ENCODE results near the gene ZP4.
"Not testable (repeated sequence)": the region's sequence is repeated elsewhere in the genome, so short reads cannot be mapped to it uniquely, and the experiment has no call there.

The ZP4 gene

GRCh38 chr1:237875291-237875690 is 15.4 kb downstream of the ZP4 start:
- no peak for FAIRE-seq

DNA sequence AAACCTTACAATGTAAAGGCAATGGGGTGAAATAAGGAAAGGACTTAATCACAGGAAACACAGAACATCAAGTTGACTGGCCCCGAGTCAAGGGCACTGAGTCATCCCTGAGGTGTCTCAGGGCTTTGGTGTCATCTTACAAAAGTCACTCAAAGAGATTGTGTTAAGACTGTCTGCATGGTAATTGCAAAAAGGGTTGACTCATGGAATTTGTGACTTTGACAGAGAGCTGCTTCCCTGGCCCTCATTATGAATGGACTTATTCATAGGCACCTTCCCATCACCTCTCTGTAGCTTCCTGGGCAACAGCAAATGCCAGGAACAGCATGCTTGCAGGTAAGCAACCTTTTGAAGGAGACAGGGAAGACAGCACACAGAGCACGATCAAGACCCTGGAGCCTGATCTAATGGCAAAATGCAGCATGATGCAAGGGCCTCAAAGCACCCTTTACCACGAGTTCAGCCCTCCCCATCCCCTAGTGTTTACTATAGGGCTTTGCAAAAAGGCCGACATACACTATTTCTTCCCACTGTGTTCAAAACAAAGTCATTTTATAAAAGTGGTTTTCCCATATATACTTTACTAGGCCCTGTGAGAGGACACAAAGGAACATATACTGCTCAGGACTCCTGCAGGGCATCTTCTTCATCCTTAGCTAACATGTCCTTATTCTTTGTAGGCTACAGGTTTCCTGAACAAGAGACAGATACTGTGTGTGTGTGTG is 17.1 kb downstream of the ZP4 start:
- FAIRE-seq, result no peak

DNA sequence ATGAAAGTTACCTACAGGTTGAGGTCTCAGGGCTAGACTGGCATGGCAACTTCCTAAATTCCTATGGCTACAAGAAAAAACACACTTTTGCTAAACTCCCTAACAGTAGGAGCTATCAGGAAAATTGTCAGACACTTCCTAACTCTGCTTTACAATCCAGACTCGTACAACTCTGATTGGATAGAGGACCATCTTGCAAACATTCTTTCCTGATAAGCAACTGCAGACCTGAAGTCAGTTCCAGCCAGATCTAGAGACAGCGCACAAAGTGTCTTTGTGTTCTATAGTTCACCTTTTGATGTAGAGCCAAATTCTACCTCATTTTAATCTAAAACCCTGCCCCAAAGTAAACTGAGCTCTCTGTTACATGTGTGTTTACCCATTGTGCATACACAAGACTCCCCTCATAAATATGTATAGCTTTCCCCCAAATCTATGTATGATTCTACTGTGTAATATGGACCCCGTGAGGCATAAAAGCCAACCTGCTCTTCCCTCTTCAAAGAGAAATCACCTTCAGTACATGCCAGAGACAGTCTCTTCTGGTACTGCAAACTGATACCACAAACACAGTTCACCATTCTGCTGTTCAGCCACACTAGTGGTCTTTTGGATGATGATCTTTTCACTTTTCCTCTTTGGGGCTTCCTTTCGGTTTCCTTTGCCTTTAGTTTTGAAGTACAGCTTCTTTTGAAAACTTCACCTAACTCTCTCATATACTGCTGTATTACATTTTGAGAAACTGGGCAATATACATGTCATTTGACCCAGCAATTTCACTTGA is 21.7 kb downstream of the ZP4 start:
- no peak for FAIRE-seq

DNA sequence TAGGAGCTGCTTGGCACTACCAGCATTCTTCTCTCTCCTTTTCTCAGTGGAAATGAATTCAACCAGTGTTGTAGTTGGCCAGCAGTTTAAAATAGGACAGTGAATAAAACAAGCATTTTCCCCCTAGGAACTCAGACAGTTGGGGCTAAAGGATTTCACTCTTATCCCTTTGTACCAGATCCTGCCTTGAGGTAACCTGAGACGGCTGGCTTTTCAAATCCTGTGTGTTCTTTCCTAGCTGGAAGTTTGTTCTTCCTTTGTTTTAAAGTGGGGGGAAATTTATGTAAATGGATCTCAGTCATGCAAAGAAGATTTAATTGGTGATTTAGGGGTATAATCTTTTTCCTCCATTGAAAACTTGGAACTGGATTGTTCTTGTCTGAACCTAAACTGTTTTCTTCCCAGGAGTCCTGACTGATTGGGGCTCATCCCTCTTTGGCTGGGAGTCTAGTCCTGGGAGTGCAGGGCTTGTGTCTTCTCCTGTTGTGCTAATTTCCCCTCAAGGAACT is 23.3 kb downstream of the ZP4 start:
- FAIRE-seq, result no peak

GRCh38 chr1:237864338-237865244 is 26.1 kb downstream of the ZP4 start:
- no peak for FAIRE-seq

- FAIRE-seq, result no peak
Observed at GRCh38 chr1:237863234-237863633, 27.5 kb downstream of the ZP4 start.

DNA sequence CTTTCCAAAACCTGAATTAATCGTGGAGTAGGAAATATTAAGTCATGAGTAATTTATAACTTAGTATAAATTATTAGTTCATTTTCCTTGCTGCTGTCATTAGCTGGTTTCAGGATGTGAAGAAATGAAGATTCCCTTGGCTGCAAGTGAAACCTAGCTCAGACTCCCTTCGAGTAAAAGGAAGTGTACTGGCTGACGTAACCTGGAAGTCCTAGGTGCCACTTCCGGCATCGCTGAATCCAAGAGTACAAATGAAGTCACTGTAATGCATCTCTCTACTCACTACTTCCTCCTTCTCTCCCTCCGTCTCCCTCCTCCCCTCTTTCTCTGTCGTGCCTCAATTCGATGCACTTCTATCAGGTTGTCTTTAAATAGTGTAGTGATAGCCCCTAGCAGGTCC is 28.8 kb downstream of the ZP4 start:
- FAIRE-seq, result no peak

DNA sequence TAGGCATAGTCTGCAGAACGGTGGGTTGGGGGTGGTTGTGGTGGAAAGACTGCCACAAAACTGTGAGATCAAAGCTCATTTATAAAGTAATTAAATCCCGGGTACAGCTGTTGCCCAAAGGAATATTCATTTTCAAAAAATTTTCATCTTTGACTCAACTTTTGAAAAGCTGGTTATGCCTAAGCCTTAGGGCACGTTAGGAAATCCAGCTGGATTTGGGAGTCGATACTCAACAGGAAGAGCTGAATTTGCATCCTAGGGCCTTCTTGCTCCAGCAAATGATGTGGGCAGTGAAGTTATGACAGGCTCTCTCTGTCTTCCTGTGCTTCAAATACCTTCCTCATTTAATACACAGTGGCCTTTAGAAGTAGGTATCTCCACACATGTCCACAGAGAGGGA is 31.7 kb downstream of the ZP4 start:
- no peak for FAIRE-seq

DNA sequence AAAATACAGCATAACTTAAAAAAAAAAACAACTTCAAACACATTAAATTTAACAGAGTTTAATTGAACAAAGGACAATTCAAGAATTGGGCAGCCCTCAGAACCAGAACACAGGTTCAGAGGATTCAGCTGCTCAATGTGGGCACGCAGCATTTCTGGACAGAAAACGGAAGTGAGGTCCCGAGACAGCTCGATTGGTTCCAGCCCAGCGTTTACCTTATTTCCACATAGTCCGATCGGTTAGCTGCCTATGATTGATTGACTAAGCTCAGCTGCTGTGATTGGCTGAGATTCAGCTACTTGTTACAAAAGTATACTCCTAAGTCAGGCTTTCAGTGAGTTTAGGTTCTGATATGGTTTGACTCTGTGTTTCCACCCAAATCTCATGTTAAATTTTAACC is 33.3 kb downstream of the ZP4 start:
- FAIRE-seq, result no peak

DNA sequence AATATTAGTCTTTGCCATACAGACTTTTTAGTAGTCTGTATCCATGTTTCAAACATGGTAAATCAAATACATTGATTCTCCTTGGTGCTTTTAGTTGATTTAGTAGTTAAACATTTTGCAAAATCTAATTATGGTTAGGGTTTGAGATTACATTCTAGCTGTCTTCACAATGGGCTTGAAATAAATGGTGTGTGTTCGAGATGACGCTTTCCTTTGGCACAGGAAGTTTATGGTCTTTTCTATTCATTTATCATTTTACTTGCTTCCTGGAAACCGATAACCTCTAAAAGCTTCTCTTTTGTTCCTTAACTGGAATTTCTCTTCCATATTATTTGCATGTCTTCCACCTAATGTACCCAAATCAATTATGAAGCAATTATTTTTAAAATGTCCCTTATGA is 38.4 kb downstream of the ZP4 start:
- no peak for FAIRE-seq

GRCh38 chr1:237851210-237851845 is 39.4 kb downstream of the ZP4 start:
- peak; percentile 78 for FAIRE-seq

DNA sequence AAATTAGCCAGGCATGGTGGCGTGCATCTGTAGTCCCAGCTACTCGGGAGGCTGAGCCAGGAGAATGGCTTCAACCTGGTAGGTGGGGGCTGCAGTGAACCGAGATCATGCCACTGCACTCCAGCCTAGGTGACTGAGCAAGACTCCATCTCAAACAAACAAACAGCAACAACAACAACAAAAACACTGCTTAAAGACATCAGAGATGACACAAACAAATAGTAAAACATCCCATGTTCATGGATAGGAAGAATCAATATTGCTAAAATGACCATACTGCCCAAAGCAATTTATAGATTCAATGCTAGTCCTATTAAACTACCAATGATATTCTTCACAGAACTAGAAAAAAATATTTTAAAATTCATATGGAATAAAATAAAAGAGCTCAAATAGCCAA is 47.2 kb downstream of the ZP4 start:
- not testable (repeated sequence) for FAIRE-seq

GRCh38 chr1:237841485-237841884 is 49.2 kb downstream of the ZP4 start:
- no peak for FAIRE-seq

DNA sequence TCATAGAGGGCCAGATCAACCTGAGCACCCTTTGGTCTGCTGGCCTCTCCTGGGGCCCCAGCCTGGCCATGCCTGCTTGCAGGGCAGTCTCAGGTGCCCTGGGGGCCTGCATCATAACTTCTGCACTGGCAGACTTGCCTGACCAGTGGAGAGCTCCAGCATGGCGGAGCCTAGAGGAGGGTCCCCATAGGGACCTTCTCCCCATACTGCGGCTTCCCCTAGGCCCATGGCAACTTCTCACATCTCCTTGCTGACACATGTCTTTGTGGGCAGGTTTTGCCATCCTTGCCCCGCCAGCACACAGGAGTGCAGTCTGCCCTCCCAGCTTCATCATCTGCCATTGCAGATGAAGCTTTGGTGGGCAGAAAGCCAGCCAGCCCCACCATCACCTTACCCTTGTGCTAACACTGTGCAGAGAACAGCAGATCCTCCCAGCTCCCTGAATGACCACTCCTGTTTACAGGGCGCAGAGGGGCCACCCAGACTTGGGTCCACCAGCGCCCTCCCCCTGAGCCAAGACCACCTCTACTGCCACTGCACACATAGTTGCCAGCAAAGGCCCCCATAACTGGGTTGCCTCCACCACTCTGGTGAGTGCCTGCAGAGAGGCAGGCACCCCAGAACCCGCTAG is 51.7 kb downstream of the ZP4 start:
- no peak for FAIRE-seq

DNA sequence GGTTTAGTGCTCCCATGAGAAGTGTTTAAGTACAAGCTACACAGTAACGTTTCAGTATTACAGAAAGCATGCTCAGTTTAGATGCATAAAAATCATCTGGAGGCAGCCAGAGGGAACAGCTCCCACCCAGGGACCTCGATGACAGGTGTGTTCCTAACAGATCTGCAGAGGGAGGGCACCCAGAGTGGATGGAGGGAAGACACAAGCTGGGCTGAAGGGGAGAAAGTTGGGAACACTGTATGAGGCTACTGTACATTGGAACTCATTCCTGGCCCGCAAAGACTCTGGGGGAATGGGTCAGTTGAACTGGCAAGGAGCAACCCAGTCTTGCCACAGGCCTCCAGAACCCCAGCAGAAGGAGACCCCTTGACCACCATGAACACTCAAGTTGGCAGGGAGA is 52.4 kb downstream of the ZP4 start:
- FAIRE-seq, result no peak

DNA sequence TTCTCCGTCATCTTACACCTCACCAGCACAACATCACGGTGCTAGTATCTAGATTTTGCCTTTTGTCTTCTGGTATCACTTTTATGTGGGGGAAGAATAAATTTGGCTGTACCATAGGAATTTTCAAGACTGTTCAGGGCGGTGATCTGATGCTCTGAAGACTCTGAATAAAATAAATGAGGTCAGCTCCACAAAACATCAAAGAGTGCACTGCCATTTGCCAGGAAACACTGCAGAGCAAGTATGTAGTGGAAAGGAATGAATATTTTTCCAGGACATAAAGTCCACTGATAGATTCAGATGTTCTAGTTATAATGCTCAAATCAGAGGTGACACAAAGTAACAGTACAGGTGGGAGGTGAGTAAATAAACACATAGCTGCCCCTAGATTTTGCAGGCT is 56.3 kb downstream of the ZP4 start:
- no peak for FAIRE-seq

DNA sequence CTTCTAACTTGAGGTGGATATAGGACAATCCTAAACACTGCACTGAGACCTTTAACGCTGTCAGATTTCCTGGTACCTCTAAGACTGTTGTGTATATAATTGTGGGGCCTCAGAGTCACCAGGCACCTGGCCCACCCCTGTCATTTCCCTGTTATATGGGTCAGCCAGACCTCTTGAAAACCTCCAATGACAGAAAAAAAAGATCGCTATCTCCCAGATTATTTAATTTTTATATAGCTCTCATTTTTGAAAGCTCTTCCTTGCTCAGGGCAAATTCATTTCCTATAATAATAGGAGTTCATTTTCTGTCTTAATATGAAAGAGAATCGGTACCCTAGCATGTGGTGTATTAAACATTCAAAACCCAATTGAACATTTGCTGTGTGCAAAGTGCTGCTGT is 56.7 kb downstream of the ZP4 start:
- FAIRE-seq, result no peak

- no peak for FAIRE-seq
Observed at GRCh38 chr1:237832858-237833257, 57.9 kb downstream of the ZP4 start.

Measured in TTC549 (cell line).